GM21381 (cell line): ENCODE data around the gene DUSP12.
A peak's percentile ranks its signal among the peaks of the same experiment; 100 is the strongest.
"Not testable (repeated sequence)": the region's sequence is repeated elsewhere in the genome, so short reads cannot be mapped to it uniquely, and the experiment has no call there.

Experiments used
- ATAC-seq: cut with Tn5 transposase; IDR thresholded peaks from one replicate; pipeline ENCODE4 v1.9.1; 2021; ENCODE audit warnings: mild to moderate bottlenecking, moderate library complexity; ENCODE audit not compliant: unreplicated experiment

Gene DUSP12

DNA sequence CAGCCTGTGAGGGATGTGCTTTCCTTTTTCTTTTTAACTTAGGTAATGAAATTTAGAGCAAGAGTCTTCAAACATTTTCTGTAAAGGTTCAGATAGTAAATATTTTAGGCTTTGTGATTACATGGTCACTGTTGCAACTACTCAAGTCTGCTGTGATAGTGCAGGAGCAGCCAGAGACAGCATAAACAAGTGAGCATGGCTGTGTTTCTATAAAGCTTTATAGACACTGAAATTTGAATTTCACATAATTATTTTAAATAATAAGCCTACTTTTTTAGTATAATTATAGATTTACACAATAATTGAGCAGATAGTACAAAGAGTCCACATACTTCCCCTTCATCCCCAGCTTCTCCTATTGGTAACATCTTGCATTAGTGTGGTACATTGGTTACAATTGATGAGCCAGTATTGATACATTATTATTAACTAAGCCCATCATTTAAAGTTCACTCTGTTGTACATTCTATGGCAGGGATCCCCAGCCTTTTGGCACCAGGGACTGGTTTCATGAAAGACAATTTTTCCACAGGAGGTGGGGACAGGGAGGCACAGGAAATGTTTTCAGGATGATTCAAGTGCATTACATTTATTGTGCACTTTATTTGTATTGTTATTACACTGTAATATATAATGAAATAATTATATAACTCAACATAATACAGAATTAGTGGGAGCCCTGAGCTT is 19.5 kb downstream of the DUSP12 start:
- ATAC-seq, result no peak

DNA sequence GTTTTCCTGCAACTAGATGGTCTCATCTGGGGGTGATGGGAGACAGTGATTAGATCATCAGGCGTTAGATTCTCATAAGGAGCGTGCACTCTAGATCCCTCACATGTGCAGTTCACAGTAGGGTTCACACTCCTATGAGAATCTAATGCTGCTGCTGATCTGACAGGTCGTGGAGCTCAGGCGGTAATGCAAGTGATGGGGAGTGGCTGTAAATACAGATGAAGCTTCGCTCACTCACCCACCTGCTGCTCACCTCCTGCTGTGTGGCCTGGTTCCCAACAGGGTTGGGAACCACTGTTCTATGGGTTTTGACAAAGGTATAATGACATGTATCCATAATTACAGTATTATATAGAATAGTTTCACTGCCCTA is 20.1 kb downstream of the DUSP12 start:
- not testable (repeated sequence) for ATAC-seq

DNA sequence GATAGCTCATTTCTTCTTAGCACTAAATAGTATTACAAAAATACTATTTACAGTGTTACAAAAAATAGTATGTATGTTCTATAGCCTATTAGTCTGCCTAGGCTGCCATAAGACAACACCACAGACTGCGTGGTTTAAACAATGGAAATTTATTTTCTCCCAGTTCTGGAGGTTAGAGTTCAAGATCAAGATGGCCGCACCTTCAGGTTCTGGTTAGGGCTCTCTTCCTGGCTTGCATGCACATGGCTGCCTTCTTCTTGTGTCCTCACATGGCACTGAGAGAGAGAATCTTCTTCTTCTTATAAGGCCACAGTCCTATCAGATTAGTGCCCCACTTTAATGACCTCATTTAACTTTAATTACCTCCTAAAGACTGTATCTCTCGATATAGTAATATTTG is 20.7 kb downstream of the DUSP12 start:
- no peak for ATAC-seq

DNA sequence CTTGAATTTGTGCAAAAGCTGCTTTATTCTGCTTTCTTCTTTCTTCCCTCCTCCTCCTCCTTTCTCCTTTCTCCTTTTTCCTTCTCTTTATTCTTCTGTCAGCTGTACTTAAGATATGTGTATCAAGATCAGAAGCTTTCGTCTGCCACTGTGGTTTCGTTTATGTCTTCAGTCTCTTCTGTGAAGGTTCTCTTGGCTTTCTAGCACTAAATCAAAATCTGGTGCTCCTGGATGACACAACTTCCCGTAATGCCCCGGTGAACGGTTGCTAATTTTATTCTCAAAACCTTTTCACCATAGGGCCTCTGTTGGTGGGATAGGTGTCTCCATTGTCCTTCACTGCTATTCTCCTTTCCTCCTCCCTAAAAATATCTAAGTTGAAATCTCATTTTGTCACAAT is 21.6 kb downstream of the DUSP12 start:
- no peak for ATAC-seq

DNA sequence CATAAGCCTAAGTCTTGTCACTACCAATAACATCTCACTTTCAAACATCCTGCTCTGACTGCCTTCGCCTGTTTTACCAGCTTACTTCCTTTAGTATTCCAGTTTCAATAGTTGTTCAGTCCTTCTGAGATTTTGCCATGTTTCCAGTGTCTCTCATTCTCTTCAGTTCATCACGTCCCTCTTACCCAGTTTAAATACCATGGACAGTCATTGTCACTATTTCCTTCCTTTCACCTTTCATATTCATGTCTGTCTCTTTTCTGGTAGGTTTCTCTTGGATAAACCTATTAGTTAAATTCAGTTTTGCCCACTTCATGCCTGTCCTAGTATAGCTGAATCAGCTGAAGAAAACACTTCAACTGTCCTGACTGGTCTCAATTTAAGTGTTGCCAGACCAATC is 22.4 kb downstream of the DUSP12 start:
- ATAC-seq, result no peak

DNA sequence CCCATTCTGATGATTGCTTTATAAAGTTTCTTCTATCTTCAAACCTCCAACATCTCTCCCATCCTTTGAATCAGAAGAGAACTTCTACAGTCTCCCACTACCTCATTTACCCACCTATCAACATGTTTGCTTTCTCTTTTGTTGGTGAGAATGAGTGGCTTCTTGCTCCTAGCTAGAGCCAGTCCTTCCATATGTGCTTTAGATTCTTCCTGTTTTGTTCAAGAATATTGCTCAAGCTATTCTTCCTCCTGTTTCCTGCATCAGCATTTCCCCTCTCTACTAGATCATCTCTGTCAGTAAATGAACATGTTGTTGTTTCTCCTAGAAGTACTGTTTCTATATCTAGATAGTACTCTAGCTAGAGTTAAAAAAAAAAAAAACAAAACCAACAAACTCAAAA is 22.8 kb downstream of the DUSP12 start:
- no peak for ATAC-seq

DNA sequence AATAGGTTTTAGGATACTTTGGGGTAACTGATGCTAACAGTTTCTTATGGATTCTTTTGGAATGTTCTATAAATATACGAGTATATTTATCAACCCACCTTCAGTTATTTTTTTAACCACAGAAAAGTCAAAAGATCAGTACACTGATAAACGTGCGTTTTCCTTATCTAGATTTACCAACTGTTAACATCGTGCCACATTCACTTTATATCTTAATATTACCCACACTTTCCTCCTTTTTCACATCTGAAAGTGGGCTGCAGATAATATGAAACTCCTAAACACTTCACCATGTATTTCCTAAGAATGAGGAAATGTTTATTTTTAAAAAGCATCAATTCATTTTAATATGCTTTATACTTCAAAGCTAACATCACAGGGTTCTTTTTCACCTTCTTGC is 24.2 kb downstream of the DUSP12 start:
- ATAC-seq, result no peak

DNA sequence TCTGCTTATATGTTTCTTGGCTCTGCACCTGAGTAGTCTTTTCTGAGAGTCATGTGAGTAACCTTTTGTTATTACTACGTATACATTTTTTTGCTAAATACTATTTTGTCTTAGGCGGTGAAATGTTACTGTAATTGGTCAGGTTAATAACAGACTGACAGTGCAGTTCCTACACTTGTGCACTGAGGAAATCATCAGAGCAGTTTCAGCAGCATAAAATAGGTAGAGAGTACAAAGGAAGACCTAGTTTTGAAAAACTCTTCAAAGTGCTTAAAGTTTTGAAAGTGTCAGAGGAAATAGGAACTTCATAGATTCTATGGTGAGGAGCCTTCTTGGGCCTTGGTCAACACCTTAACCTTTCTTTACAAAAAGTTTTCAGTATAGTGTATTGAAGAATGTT is 27.7 kb downstream of the DUSP12 start:
- ATAC-seq, result no peak

DNA sequence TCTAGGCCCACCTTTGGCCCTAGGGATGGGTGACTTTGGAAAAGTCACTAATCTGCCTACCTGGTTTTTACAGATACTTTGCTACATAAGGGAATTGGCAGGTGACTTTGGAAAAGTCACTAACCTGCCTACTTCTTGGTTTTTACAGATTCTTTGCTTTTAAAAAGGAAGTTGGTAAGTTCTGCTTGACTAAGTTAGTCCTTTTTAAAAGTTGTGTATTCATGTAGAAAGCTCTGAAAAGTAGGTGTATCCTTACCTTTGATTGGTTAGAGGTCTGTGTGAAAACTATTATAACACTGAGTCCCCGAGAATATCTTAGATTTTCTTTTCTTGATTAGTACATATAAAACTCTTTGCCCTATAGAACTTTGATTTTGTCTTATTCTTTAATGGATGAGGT is 28.9 kb downstream of the DUSP12 start:
- no peak for ATAC-seq

DNA sequence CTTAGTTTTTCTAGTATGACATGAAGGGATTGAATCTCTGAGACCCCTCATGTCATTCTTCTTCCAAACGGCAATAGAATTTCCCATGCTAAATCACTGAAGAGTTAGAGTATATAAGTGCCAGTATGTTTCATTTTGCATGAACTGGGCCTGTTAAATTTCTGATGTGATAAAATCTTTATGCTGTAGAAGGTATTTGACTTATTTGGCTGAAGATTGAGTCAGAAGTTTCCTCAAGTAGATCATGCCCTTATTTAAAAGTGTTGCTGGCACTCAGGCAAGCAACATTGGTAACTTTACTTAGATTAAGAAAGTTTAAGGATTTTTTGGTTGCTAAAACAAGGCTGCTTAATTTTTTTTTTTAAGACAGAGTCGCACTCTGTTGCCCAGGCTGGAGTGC is 29.8 kb downstream of the DUSP12 start:
- no peak for ATAC-seq

DNA sequence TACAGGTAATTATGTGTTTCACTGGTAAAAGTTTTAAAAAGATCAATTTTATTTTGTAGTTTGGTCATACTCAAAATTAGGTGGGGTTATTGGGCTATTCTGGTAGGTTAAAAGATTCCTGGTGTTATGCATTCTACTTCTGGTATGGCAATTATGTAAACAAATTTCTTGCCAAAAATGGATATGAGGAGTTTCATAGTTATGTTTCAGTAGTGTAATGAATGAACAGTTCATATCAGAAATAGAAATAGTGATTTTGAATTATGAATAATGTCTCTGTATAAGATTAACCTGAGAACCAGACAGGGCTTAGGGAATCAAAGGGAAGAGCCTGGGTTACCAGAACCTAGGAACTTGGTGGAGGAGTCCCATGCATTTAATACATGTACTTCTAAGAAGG is 32.4 kb downstream of the DUSP12 start:
- peak; percentile 58 for ATAC-seq

DNA sequence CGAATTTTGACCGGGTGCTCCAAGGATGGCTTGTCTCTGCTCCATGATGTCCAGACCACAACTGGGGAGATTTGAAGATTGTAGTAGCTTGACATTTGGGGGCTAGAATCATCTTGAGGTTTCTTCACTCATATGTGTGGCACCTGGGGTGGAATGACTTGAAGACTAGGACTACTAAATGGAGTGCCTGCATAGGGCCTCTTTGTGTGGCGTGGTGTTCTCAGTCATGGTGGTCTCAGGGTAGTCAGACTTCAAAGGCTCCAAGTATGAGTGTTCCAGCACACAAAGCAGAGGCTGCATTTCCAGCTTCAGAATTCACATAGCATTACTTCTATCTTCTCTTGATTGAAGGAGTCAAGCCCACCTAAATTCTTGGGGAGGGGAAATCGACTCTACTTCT is 33.3 kb downstream of the DUSP12 start:
- no peak for ATAC-seq

DNA sequence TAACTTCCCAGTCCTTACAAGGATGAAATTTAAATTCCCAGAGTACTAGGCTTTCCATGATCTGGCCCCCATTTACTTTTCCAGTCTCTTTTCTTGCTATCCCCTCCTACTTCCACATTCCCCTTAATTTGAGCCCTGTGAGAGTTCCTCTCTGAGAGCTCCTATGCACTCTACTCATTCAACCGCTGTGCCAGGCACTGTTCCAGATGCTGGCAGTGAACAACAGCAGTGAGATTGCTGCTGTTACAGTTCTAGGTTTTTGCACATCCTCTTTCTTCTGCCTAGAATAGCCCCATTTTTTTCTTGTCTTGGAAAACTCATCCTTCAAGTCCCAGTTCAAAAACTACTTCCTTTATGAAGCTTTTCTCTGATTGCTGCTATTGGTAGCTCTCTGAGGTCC is 35.4 kb downstream of the DUSP12 start:
- ATAC-seq, result no peak

DNA sequence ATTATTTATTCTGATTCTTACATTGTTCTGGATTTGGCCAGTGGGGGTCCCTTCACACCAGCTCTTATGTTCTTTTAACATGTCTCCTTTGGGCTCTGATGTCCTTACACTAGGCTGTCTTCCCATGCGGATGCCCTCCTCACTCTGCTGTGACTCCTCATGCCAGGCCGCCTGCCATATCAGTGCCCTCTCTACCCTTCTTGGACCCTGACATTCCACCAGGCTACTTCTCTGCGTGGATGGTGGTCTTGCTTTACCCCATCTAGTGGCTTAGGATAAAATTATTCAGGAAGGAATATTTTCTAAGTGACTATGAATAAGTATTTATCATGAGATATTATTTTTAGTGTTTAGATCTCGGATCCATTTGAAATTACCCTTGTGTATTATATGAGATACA is 37.8 kb downstream of the DUSP12 start:
- no peak for ATAC-seq

DNA sequence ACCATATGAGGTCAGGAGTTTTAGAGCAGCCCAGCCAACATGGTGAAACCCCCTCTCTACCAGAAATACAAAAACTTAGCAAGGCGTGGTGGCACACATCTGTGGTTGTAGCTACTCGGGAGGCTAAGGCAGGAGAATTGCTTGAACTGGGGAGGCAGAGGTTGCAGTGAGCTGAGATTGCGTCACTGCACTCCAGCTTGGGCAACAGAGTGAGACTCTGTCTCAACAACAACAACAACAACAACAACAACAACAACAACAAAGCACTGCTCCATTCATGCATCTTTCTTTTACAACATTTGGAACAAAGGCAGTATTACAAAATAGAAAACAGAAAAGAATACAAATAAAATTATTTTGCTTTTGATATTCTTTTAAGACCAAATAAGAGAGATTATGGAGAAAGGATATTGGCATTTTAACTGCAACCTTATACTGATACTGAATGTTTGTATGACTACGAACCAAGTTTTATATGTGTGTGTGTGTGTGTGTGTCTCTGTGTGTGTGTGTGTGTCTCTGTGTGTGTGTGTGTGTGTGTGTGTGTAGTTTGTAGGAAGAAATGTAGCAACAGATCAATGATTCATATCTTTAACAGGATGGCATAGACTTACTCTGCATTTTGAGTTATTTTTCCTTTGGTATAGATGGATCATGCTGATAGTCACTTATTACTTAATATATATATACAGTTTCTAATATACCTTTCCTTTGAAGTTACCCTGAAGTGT is 41.2 kb downstream of the DUSP12 start:
- ATAC-seq, result no peak

DNA sequence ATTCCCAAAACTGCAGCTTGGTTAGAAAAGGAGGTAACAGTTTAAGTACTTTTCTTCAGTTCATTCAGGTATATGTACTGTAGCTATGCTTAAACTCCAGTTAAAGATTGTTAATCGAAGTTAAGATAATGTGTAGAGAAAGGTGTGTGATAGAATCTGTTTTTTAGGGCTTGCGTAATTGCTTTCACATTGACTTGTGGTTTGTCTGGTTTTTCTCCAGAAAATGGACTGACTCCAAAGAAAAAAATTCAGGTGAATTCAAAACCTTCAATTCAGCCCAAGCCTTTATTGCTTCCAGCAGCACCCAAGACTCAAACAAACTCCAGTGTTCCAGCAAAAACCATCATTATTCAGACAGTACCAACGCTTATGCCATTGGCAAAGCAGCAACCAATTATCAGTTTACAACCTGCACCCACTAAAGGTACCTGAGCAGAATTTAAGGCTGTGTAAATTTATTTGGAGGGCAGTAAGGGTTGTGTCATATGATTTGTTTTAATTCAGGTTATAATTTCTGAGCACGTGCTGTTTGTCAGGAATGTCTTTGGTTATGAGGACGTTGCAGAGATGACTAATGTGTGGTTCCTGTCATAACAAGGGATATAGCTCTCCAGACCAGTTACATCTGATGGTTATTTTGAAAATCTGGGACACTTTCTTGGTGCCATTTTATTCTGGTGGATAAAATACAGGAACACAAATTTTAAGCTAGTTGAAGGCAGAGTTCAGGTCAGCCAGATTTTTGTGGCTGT is 42.5 kb downstream of the DUSP12 start:
- ATAC-seq, result no peak

DNA sequence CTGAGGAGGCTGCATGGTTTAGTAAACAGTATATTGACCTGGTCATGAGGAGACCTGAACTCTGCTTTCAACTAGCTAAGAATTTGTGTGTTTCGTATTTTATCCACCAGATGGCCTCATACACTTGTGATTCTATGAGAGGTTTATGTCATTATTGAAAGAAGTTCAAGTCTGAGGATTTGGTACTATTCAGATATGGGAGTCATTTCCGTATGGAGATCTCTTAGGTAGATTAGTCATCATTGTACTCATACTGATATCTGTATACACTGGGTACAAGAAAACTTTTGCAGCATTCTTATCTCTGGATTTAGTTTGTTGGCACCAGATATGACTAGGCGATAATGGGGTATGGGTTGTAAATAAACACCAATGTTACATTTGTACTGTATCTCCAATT is 43.2 kb downstream of the DUSP12 start:
- no peak for ATAC-seq

DNA sequence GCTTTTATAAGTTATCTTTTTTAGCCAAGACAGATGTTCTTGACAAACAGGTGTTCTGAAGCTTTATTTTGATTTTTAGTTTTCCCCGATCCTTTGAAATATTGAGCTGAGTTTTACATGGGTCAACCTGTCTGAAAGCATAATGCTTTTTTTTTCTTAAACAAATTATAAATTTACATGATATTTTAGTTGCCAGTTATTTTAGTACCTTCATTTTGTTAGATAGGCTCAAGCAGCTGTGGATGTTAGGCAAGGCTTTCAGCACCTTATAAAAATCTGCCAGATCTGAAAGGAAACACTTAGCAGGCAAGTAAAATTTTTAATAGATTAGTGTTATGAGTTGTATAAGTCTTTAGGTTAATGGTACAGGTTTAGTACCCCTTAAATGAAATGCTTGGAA is 50.2 kb downstream of the DUSP12 start:
- ATAC-seq, result no peak

DNA sequence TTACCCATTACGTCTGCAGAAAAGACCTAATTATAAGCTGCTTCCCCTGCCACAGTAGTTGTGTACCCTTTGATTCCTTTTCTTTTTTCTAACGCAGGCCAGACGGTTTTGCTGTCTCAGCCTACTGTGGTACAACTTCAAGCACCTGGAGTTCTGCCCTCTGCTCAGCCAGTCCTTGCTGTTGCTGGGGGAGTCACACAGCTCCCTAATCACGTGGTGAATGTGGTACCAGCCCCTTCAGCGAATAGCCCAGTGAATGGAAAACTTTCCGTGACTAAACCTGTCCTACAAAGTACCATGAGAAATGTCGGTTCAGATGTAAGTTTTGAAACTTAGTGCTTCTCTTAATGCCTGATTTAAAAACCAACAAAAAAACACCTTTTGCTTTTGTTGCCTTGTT is 52.4 kb downstream of the DUSP12 start:
- no peak for ATAC-seq

DNA sequence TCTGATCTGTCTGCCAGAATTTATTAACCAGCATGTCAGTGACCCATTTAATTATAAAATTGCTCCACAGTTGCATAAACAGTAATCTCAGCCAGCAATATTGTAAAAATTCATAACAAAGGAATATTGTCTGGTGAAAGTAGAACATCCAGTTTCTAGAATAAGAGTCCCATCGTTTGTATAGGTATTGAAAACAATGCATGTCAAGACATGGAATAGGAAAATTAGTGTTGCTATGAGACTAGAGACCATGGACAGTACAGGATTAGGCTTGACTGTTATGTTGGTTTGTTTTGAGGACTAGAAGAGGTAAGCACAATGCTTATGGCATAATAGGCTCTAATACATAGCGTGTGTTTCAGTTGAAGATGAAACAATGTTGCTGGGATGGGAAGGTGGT is 53.6 kb downstream of the DUSP12 start:
- ATAC-seq, result no peak

DNA sequence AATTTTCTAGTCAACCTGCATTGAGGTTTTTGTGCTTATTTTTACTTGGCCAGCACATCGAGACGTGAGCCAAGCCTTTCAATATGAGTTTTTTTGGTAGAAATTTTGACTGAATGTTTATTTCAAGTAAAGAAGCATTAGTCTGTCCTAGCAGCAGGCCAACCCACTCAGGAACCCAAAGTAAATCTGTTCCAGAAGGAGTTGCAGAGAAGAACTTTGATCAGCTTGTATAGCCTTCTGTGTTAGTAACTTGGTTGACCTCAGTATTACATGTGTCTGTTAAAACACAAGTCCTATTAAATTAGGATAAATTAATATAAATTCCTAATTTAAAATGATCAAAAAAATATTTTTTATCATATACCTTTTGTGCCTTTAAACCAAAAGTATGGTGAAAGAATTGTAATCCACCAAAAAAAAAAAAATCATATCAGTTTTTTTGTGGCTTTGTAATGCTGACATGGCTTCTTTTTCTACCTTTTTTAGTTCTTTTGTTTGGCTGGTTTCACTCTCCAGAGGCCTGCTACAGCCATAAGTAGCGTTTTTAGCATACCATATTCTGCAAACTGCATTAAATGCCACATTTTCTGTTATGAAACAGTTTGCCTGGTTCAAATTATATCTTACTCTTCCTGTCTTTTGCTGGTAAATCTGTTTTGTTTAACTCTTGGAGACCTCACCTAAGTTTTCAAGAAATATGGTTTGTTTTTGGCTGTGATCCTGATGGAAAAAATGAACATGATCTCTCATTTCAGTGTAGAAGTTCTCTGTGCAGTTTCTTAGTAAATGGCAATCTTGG is 56.0 kb downstream of the DUSP12 start:
- ATAC-seq, result no peak
